ENCODE results near the gene LRMDA.
A peak's percentile ranks its signal among the peaks of the same experiment; 100 is the strongest.

Gene LRMDA

DNA sequence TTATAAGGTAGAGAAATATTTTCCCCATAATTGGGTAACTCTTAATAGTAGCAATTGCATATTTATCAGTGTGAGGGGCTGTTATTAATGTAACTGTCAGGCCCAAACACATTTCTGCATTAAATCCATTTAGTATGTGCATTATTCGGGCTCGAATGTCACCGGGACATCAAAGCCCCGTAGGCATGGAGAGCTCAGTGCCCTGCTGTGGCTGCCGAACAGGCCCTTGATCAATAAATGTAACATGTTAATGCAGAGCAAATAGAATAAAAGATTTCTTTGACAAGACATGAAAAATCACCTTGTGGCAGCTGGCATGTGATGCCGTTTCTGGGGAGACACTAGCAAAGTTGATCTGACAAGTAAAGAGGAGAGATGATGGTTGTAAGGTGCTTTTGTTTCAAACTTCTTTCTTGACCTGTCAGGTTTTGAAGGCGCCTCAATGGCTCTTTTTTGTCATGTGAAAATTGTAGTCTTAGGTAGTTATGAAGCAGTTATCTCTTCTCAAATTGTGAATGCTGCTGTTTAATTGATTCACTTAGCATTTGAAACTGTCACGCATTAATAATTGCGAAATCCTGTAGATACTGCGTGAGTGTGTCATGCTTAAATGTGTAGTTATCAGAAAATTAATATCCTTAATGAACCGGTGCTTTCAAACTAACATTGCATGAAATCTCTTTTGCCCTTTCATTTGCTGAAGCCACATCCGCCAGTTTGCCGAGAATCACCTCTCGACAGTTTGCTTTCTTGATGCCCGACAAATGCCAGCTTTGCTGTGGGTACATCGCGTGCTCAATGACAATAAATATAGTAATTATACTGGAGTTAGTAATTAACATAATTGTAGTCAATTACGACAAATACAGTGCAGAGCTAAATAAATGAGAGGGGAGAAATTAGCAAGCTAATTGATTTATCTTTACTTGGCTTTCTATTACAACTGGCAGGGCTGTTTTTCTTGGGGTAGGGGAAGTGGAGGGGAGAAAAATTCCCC is 19.5 kb downstream of the LRMDA start:
- H3K27me3 ChIP-seq (ENCODE audit: insufficient read depth, low read length), result peaks cover 56% of the 10 kb centered on the region
- WGBS, result 21% methylated on average over 16 of the region's 18 CpGs
- H3K36me3 ChIP-seq (ENCODE audit: insufficient read depth, low read length), result no peaks in the 10 kb centered on the region
- no peaks in the 10 kb centered on the region for H3K9me3 ChIP-seq (ENCODE audit: insufficient read depth, low read depth, low read length)
- no peak overlapping the region for H3K9ac ChIP-seq (ENCODE audit: low read depth, low read length)
- H3K4me3 ChIP-seq (ENCODE audit: low read length), result peak overlapping the region; percentile 10; the same call in 1 of the 2 replicates
- H3K27ac ChIP-seq (ENCODE audit: low read depth, low read length), result no peak overlapping the region
- H3K4me1 ChIP-seq (ENCODE audit: insufficient read depth, low read length), result peaks cover 39% of the 10 kb centered on the region

- no peak overlapping the region for H3K27ac ChIP-seq (ENCODE audit: low read depth, low read length)
- H3K36me3 ChIP-seq (ENCODE audit: insufficient read depth, low read length), result no peaks in the 10 kb centered on the region
- peaks cover 39% of the 10 kb centered on the region for H3K4me1 ChIP-seq (ENCODE audit: insufficient read depth, low read length)
- H3K9me3 ChIP-seq (ENCODE audit: insufficient read depth, low read depth, low read length), result no peaks in the 10 kb centered on the region
- no peak overlapping the region for H3K9ac ChIP-seq (ENCODE audit: low read depth, low read length)
- 0 out of 2 replicates have a peak overlapping the region, but pooled peaks have one; percentile 18 for H3K4me3 ChIP-seq (ENCODE audit: low read length)
- WGBS, result 27% methylated on average over 4 of the region's 5 CpGs
- peaks cover 56% of the 10 kb centered on the region for H3K27me3 ChIP-seq (ENCODE audit: insufficient read depth, low read length)
These were observed 20.4 kb downstream of the LRMDA start for GRCh38 chr10:75451831-75452230.

GRCh38 chr10:75452997-75453396 is 21.6 kb downstream of the LRMDA start:
- peaks cover 42% of the 10 kb centered on the region for H3K4me1 ChIP-seq (ENCODE audit: insufficient read depth, low read length)
- H3K27me3 ChIP-seq (ENCODE audit: insufficient read depth, low read length), result peaks cover 56% of the 10 kb centered on the region
- no peak overlapping the region for H3K4me3 ChIP-seq (ENCODE audit: low read length)
- H3K27ac ChIP-seq (ENCODE audit: low read depth, low read length), result no peak overlapping the region
- H3K9ac ChIP-seq (ENCODE audit: low read depth, low read length), result no peak overlapping the region
- no peaks in the 10 kb centered on the region for H3K9me3 ChIP-seq (ENCODE audit: insufficient read depth, low read depth, low read length)
- WGBS, result 29% methylated on average over 1 of the region's 1 CpG
- no peaks in the 10 kb centered on the region for H3K36me3 ChIP-seq (ENCODE audit: insufficient read depth, low read length)

DNA sequence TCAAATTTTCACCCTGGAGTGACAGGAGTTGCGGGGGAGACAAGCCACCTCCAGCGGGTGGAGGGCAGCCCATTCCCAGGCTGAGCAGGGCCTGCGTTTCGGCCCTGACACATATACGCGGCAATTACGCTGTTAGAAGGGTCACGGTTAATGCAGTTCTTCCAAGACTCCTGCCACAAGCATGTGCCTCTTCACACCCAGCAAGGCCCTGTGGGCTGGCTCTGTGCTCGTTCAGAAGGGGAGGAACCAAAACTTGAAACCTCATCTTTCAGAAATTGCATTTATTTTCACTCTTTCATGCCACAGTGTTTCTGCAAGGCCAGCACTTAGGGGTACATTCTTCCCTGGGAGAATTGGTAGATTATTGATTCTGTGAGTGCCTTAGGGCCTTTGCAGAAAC is 24.7 kb downstream of the LRMDA start:
- Histone ChIP-seq H3K27ac (ENCODE audit: low read depth, low read length) (no peak overlapping the region), H3K4me3 (ENCODE audit: low read length) (no peak overlapping the region), H3K36me3 (ENCODE audit: insufficient read depth, low read length) (no peaks in the 10 kb centered on the region), H3K9me3 (ENCODE audit: insufficient read depth, low read depth, low read length) (no peaks in the 10 kb centered on the region), H3K27me3 (ENCODE audit: insufficient read depth, low read length) (peaks cover 35% of the 10 kb centered on the region), H3K9ac (ENCODE audit: low read depth, low read length) (no peak overlapping the region), H3K4me1 (ENCODE audit: insufficient read depth, low read length) (peaks cover 28% of the 10 kb centered on the region)
- 93% methylated on average over 9 of the region's 9 CpGs for WGBS

GRCh38 chr10:75460059-75460458 is 28.6 kb downstream of the LRMDA start:
- Histone ChIP-seq H3K9me3 (ENCODE audit: insufficient read depth, low read depth, low read length) (no peaks in the 10 kb centered on the region), H3K4me1 (ENCODE audit: insufficient read depth, low read length) (peaks cover 33% of the 10 kb centered on the region), H3K27ac (ENCODE audit: low read depth, low read length) (no peak overlapping the region), H3K4me3 (ENCODE audit: low read length) (no peak overlapping the region), H3K27me3 (ENCODE audit: insufficient read depth, low read length) (0 out of 2 replicates have a peak, but pooled peaks cover 5% of the 10 kb centered on the region), H3K9ac (ENCODE audit: low read depth, low read length) (no peak overlapping the region), H3K36me3 (ENCODE audit: insufficient read depth, low read length) (no peaks in the 10 kb centered on the region)
- WGBS, result 100% methylated on average over 1 of the region's 1 CpG

GRCh38 chr10:75461672-75462649 is 30.5 kb downstream of the LRMDA start:
- 57% methylated on average over 15 of the region's 15 CpGs for WGBS
- Histone ChIP-seq H3K27me3 (ENCODE audit: insufficient read depth, low read length) (peaks cover 5% of the 10 kb centered on the region; the same call in 1 of the 2 replicates), H3K9ac (ENCODE audit: low read depth, low read length) (no peak overlapping the region), H3K27ac (ENCODE audit: low read depth, low read length) (no peak overlapping the region; the same call in 1 of the 2 replicates), H3K36me3 (ENCODE audit: insufficient read depth, low read length) (no peaks in the 10 kb centered on the region), H3K9me3 (ENCODE audit: insufficient read depth, low read depth, low read length) (no peaks in the 10 kb centered on the region), H3K4me1 (ENCODE audit: insufficient read depth, low read length) (peaks cover 36% of the 10 kb centered on the region), H3K4me3 (ENCODE audit: low read length) (no peak overlapping the region)

DNA sequence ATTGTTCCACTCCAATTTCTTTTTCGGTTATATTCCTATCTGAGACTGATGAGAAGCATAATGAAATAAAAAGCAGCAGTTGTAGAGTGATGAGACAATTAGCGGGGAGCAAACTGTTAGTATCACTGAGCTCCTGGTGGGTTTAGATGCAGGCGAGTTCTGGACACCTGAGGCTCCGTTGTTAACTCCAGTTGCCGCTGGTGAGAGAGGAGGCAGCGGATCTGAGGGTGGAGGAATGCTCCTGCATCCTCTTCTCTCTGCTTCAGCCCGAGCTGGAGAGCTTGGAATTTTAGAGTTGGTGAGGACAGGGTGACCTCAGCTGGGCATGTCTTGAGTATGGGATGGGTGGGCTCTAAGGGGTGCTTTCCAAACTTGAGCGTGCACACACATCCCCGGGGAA is 31.4 kb downstream of the LRMDA start:
- Histone ChIP-seq H3K4me1 (ENCODE audit: insufficient read depth, low read length) (peaks cover 32% of the 10 kb centered on the region), H3K27me3 (ENCODE audit: insufficient read depth, low read length) (peaks cover 5% of the 10 kb centered on the region; the same call in 1 of the 2 replicates), H3K9ac (ENCODE audit: low read depth, low read length) (no peak overlapping the region), H3K4me3 (ENCODE audit: low read length) (no peak overlapping the region), H3K9me3 (ENCODE audit: insufficient read depth, low read depth, low read length) (no peaks in the 10 kb centered on the region), H3K27ac (ENCODE audit: low read depth, low read length) (no peak overlapping the region), H3K36me3 (ENCODE audit: insufficient read depth, low read length) (no peaks in the 10 kb centered on the region)
- 80% methylated on average over 9 of the region's 9 CpGs for WGBS

- H3K27ac ChIP-seq (ENCODE audit: low read depth, low read length), result no peak overlapping the region
- no peaks in the 10 kb centered on the region for H3K9me3 ChIP-seq (ENCODE audit: insufficient read depth, low read depth, low read length)
- H3K36me3 ChIP-seq (ENCODE audit: insufficient read depth, low read length), result no peaks in the 10 kb centered on the region
- no peak overlapping the region for H3K9ac ChIP-seq (ENCODE audit: low read depth, low read length)
- no peak overlapping the region for H3K4me3 ChIP-seq (ENCODE audit: low read length)
- H3K27me3 ChIP-seq (ENCODE audit: insufficient read depth, low read length), result peaks cover 5% of the 10 kb centered on the region; the same call in 1 of the 2 replicates
- WGBS, result 84% methylated on average over 9 of the region's 10 CpGs
- peaks cover 32% of the 10 kb centered on the region for H3K4me1 ChIP-seq (ENCODE audit: insufficient read depth, low read length)
These were observed 33.3 kb downstream of the LRMDA start for GRCh38 chr10:75464478-75465449.

DNA sequence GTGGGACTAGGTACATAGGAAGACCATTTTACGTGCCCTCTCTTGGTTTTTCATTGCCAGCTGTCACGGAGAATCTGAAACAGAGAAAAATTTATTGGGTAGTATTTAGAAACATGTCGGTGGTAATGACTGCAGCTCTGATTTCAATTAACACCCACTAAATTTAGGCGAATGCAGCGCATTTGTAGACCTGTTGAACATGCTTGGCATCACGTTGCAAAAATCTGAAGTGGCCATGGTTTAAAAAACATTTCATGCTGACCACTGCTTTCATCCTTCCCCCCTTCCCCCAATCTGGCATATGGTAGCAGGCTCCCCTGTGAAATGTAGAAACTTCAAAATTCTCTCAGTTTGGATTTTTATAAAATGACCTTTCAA is 34.0 kb downstream of the LRMDA start:
- H3K4me3 ChIP-seq (ENCODE audit: low read length), result no peak overlapping the region
- 92% methylated on average over 6 of the region's 6 CpGs for WGBS
- H3K27ac ChIP-seq (ENCODE audit: low read depth, low read length), result no peak overlapping the region
- peaks cover 6% of the 10 kb centered on the region; the same call in 1 of the 2 replicates for H3K27me3 ChIP-seq (ENCODE audit: insufficient read depth, low read length)
- H3K36me3 ChIP-seq (ENCODE audit: insufficient read depth, low read length), result no peaks in the 10 kb centered on the region
- no peak overlapping the region for H3K9ac ChIP-seq (ENCODE audit: low read depth, low read length)
- peaks cover 32% of the 10 kb centered on the region for H3K4me1 ChIP-seq (ENCODE audit: insufficient read depth, low read length)
- no peaks in the 10 kb centered on the region for H3K9me3 ChIP-seq (ENCODE audit: insufficient read depth, low read depth, low read length)

DNA sequence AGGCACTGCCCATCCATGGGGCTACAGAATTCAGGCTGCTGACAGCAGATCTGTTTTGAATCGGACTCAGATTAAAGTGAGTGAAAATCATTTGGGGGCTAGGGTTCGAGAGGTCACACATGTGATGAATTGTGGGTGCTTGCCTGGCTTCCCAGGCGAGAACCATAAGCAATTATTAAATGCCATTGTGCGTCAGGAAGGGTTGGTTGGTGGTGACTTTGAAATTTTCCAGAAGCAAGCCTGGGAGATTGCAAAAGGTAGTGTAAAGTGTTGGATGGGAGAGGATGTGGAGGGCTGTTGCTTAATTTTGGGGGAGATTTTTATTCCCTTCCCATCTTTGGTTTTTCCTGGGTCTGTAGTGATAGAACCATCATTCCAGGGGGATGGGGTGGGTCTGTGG is 34.6 kb downstream of the LRMDA start:
- Histone ChIP-seq H3K9me3 (ENCODE audit: insufficient read depth, low read depth, low read length) (no peaks in the 10 kb centered on the region), H3K27me3 (ENCODE audit: insufficient read depth, low read length) (peaks cover 8% of the 10 kb centered on the region; the same call in 1 of the 2 replicates), H3K27ac (ENCODE audit: low read depth, low read length) (no peak overlapping the region), H3K4me3 (ENCODE audit: low read length) (no peak overlapping the region), H3K36me3 (ENCODE audit: insufficient read depth, low read length) (no peaks in the 10 kb centered on the region), H3K4me1 (ENCODE audit: insufficient read depth, low read length) (peaks cover 29% of the 10 kb centered on the region), H3K9ac (ENCODE audit: low read depth, low read length) (no peak overlapping the region)
- WGBS, result 89% methylated on average over 4 of the region's 4 CpGs
